Measurements from ENCODE around the gene SCAF8. TPM values are rescaled to one million over a fixed set of nuclear protein-coding genes. Genes with fewer than 3 reads are reported as not detected.
"Not testable (repeated sequence)": the region's sequence is repeated elsewhere in the genome, so short reads cannot be mapped to it uniquely, and the experiment has no call there.

Gene SCAF8
- total RNA-seq, 2 donors from 2014 or later = 42.0 to 53.5 TPM

DNA sequence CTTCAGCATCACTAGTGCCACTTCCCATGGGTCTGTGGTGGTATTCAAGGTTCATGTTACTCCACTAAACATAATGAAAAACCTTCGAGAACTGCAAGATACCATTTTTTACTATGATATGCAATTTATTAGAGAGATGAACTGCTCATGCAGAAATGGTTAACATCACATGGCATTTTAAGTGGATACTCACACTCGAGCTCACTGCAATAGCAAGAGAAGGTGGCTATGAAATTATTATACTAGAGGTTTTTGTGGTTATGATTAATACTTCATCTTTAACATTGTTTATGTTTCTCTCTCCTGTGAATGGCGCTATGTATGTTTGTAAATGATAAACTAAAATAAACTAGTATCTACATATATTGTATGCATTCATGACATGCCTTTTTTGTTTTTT, 35.1 kb downstream of the SCAF8 start:
- no peak for DNase-seq (ENCODE audit: low spot score)
- Histone ChIP-seq H3K36me3 (no peaks in the 10 kb centered on the region), H3K27me3 (replicated peaks; ENCODE audit: insufficient read depth) (no peaks in the 10 kb centered on the region), H3K9me3 (no peaks in the 10 kb centered on the region), H3K27ac (no peak overlapping the region), H3K4me1 (replicated peaks) (peaks cover 4% of the 10 kb centered on the region), H3K4me3 (no peak overlapping the region)
- intact Hi-C loops (cut with DNase I) = no loop called here
- TF ChIP-seq, protein P1, sequence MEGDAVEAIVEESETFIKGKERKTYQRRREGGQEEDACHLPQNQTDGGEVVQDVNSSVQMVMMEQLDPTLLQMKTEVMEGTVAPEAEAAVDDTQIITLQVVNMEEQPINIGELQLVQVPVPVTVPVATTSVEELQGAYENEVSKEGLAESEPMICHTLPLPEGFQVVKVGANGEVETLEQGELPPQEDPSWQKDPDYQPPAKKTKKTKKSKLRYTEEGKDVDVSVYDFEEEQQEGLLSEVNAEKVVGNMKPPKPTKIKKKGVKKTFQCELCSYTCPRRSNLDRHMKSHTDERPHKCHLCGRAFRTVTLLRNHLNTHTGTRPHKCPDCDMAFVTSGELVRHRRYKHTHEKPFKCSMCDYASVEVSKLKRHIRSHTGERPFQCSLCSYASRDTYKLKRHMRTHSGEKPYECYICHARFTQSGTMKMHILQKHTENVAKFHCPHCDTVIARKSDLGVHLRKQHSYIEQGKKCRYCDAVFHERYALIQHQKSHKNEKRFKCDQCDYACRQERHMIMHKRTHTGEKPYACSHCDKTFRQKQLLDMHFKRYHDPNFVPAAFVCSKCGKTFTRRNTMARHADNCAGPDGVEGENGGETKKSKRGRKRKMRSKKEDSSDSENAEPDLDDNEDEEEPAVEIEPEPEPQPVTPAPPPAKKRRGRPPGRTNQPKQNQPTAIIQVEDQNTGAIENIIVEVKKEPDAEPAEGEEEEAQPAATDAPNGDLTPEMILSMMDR (IDR thresholded peaks at IDR 0.05) = no peak
- no peak for TF ChIP-seq POLR2A (IDR thresholded peaks at IDR 0.05)
- TF ChIP-seq POLR2AphosphoS5 (IDR thresholded peaks at IDR 0.05) = no peak
- WGBS = 79% methylated on average over 3 of the region's 3 CpGs

DNA sequence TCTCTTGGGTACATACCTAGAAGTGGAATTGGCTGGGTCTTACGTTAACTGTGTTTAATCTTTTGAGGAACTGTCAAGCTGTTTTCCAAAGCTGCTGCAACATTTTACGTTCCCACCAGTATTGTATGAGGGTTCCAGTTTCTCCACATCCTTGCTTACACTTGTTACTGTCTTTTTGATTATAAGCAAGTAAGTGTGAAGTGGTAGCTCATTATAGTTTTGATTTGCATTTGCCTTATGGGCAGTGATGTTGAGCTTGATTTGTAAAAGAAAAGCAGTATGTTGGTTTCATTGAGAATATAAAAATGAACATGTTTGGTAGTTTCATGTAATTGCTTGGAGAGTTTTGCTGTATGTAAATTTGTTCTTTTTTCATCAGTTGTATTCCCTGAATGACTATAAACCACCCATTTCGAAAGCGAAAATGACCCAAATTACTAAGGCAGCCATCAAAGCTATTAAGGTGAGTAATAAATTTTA, 40.4 kb downstream of the SCAF8 start:
- no peaks in the 10 kb centered on the region for H3K9me3 ChIP-seq
- intact Hi-C loops (cut with DNase I) = no loop called here
- H3K4me3 ChIP-seq = no peak overlapping the region
- peaks cover 4% of the 10 kb centered on the region for H3K4me1 ChIP-seq (replicated peaks)
- no peak overlapping the region for H3K27ac ChIP-seq
- no peaks in the 10 kb centered on the region for H3K36me3 ChIP-seq
- no peaks in the 10 kb centered on the region for H3K27me3 ChIP-seq (replicated peaks; ENCODE audit: insufficient read depth)
- WGBS = 75% methylated on average over 4 of the region's 4 CpGs
- TF ChIP-seq, protein P1 (IDR thresholded peaks at IDR 0.05) = no peak
- TF ChIP-seq POLR2A (IDR thresholded peaks at IDR 0.05) (no peak), POLR2AphosphoS5 (IDR thresholded peaks at IDR 0.05) (no peak)
- no peak for DNase-seq (ENCODE audit: low spot score)

DNA sequence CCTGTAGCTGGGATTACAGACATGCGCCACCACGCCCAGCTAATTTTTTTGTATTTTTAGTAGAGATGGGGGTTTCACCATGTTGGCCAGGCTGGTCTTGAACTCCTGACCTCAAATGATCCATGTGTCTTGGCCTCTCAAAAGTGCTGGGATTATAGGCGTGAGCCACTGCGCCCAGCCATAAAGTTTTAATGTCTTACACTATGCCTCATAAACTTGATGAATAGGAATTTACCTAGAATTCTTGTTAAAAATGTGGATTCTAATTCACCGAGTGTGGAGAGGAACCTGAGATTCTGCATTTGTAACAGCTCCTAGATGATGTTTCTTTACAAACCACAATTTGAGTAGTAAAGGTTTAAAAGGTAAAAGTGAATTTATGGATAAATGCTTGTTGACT, 45.9 kb downstream of the SCAF8 start:
- H3K4me1 ChIP-seq (replicated peaks); H3K27ac ChIP-seq; H3K4me3 ChIP-seq; H3K9me3 ChIP-seq; DNase-seq (ENCODE audit: low spot score); H3K36me3 ChIP-seq; intact Hi-C loops (cut with DNase I); H3K27me3 ChIP-seq (replicated peaks; ENCODE audit: insufficient read depth): not testable (repeated sequence)
- 73% methylated on average over 5 of the region's 5 CpGs for WGBS

DNA sequence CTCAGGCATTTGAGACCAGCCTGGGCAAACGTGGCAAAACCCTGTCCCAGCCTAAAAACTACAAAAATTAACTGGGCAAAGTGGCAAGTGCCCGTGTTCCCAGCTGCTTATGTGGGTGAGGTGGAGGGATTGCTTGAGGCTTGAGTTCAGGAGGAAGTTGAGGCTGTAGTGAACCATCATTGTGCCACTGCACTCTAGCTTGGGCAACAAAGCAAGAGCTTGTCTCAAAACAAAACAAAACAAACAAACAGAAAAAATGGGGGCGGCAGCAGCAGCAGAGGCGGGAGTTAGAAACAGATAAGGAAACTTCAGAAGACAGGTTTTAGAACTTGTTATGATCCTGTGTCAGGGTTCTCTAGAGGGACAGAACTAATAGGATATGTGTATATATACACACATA, 49.0 kb downstream of the SCAF8 start:
- no peaks in the 10 kb centered on the region for H3K4me1 ChIP-seq (replicated peaks)
- no peak for DNase-seq (ENCODE audit: low spot score)
- no peaks in the 10 kb centered on the region for H3K27me3 ChIP-seq (replicated peaks; ENCODE audit: insufficient read depth)
- TF ChIP-seq, protein P1 (IDR thresholded peaks at IDR 0.05) = no peak
- no peak for TF ChIP-seq POLR2AphosphoS5 (IDR thresholded peaks at IDR 0.05)
- no peak for TF ChIP-seq POLR2A (IDR thresholded peaks at IDR 0.05)
- no peaks in the 10 kb centered on the region for H3K36me3 ChIP-seq
- no peak overlapping the region for H3K27ac ChIP-seq
- WGBS = 77% methylated on average over 4 of the region's 4 CpGs
- H3K9me3 ChIP-seq = no peaks in the 10 kb centered on the region
- intact Hi-C loops (cut with DNase I) = no loop called here
- no peak overlapping the region for H3K4me3 ChIP-seq

DNA sequence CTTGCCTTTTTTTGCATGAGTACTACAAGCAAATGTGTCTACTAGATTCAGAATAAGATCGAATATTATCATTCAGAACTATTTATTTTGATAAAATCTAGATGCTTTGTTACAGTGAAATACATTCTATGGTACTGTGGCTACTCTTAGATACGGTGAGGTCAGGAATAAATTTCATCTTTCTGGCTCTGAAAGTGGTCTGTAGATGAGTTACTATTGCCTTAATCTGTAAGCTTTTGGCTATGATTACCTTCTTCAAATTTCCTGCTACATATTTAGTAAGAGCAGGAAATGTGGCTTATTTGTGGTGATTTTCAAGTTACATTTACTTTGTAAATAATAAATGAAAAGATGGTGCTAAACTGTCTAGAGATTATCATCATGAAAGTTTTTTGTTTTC, 50.0 kb downstream of the SCAF8 start:
- intact Hi-C loops (cut with DNase I) = no loop called here
- WGBS = 88% methylated on average over 2 of the region's 2 CpGs
- no peaks in the 10 kb centered on the region for H3K4me1 ChIP-seq (replicated peaks)
- H3K27ac ChIP-seq = no peak overlapping the region
- H3K36me3 ChIP-seq = no peaks in the 10 kb centered on the region
- H3K4me3 ChIP-seq = no peak overlapping the region
- DNase-seq (ENCODE audit: low spot score) = no peak
- TF ChIP-seq POLR2AphosphoS5 (IDR thresholded peaks at IDR 0.05) (no peak), POLR2A (IDR thresholded peaks at IDR 0.05) (no peak)
- TF ChIP-seq, protein P1 (IDR thresholded peaks at IDR 0.05) = no peak
- H3K9me3 ChIP-seq = no peaks in the 10 kb centered on the region
- no peaks in the 10 kb centered on the region for H3K27me3 ChIP-seq (replicated peaks; ENCODE audit: insufficient read depth)
